H1 (cell line): ENCODE data around the gene YOD1. TPM values are rescaled to one million over a fixed set of nuclear protein-coding genes. Genes with fewer than 3 reads are reported as not detected.

Experiments
- BCL11A ChIP-seq, 2 experiments: IDR thresholded peaks; one replicate each; pipeline ENCODE4 v1.6.1; 2011; ENCODE audit warnings: low read depth in 2 of 2, low read length in 2 of 2, mild to moderate bottlenecking in 2 of 2
- BRCA1 ChIP-seq: IDR thresholded peaks from 2 replicates; pipeline ENCODE4 v1.6.1; 2012; ENCODE audit warnings: low read depth, low read length, improper control_type of control experiment
- CHD7 ChIP-seq: fragments of 300-600 bp; sonication (generic); IDR thresholded peaks from 2 replicates; pipeline ENCODE4 v1.7.1; 2012; ENCODE audit warnings: low read length, moderate library complexity, mild to moderate bottlenecking, inconsistent platforms; ENCODE audit not compliant: insufficient replicate concordance
- CTCF ChIP-seq, 3 experiments: IDR thresholded peaks; 1 replicate in 2 of 3; 2 replicates in 1 of 3; pipeline versions ENCODE4 v1.5.1 to v1.6.1; 2011; ENCODE audit warnings: low read length in 3 of 3, mild to moderate bottlenecking in 3 of 3, inconsistent platforms in 2 of 3, low read depth in 1 of 3, moderate library complexity in 1 of 3; ENCODE audit not compliant: insufficient read depth in 1 of 3; ENCODE audit errors: control extremely low read depth in 1 of 3
- E2F6 ChIP-seq: IDR thresholded peaks from 2 replicates; pipeline ENCODE4 v1.6.1; 2012; ENCODE audit warnings: inconsistent platforms
- NRF1 ChIP-seq: IDR thresholded peaks from 2 replicates; pipeline ENCODE4 v1.6.1; 2011; ENCODE audit warnings: mild to moderate bottlenecking, low read depth, low read length, improper control_type of control experiment
- TAF1 ChIP-seq: IDR thresholded peaks from 2 replicates; pipeline ENCODE4 v1.6.1; 2011; ENCODE audit warnings: mild to moderate bottlenecking, low read depth, low read length
- polyA plus RNA-seq, 7 experiments: library from polyadenylated mRNA; depleted of rRNA in 3 of 7; stranded (reverse) in 5 of 7; unstranded in 2 of 7; fragments of >200 nt in 5 of 7; fragments of 200-250 nt in 2 of 7; gene quantifications; 1 replicate in 5 of 7; 2 replicates in 1 of 7; 4 replicates in 1 of 7; pipeline versions ENCODE4 v1.2.1 to v1.2.3, GENCODE V29; 2011 to 2013; ENCODE audit warnings: missing spikeins in 2 of 7, mixed read lengths in 2 of 7
- total RNA-seq: library from RNA; stranded (reverse); fragmentation: NEBNext Ultra II Directional; extraction: Animal tissue kit (Norgen Biotek cat#: 25700); gene quantifications from 2 replicates; pipeline ENCODE4 v1.2.1, GENCODE V29; 2021

Gene YOD1
- total and polyA plus RNA-seq, 2 of the 8 experiments (the other 6 are each of a cell fraction or from before 2014, with no cell fraction given) = 1.9 to 11.8 TPM

GRCh38 chr1:207021876-207022596, 29.0 kb downstream of the YOD1 start (continued):
- TF ChIP-seq CHD7 (no peak), BCL11A (IDR thresholded peaks at IDR 0.05; ENCODE audit: low read depth in 2 of 2, low read length in 2 of 2) (no peak), E2F6 (no peak), BRCA1 (no peak), CTCF (IDR thresholded peaks at IDR 0.05; ENCODE audit: control extremely low read depth in 1 of 3, insufficient read depth in 1 of 3, low read depth in 1 of 3, low read length in 3 of 3) (no peak), TAF1 (no peak), NRF1 (no peak)
